ENCODE results near the gene ADGRG6.

ADGRG6 gene

GRCh38 chr6:142395266-142395665, 93.5 kb downstream of the ADGRG6 start:
- H3K27ac ChIP-seq (ENCODE audit: low read length), result no peak overlapping the region
- H3K9me3 ChIP-seq (replicated peaks; ENCODE audit: insufficient read depth, low read length), result no peaks in the 10 kb centered on the region
- H3K4me1 ChIP-seq (ENCODE audit: low read length), result peaks cover 4% of the 10 kb centered on the region; the same call in 1 of the 2 replicates
- no peaks in the 10 kb centered on the region for H3K79me2 ChIP-seq (ENCODE audit: low read length)
- H3K9me2 ChIP-seq (replicated peaks; ENCODE audit: insufficient read depth, low read length), result no peaks in the 10 kb centered on the region
- H2AFZ ChIP-seq (ENCODE audit: low read length), result no peak overlapping the region
- no peak overlapping the region for H3K9ac ChIP-seq (ENCODE audit: low read length)
- H3K27me3 ChIP-seq (replicated peaks; ENCODE audit: insufficient read depth, low read length), result no peaks in the 10 kb centered on the region
- H3K4me3 ChIP-seq (ENCODE audit: low read length), result no peak overlapping the region
- H4K20me1 ChIP-seq (ENCODE audit: insufficient read depth, low read length), result no peaks in the 10 kb centered on the region
- no peaks in the 10 kb centered on the region for H3K36me3 ChIP-seq (replicated peaks; ENCODE audit: insufficient read depth, low read length)
- H3K4me2 ChIP-seq (ENCODE audit: low read depth, low read length), result peak overlapping the region; percentile 22; the same call in 1 of the 2 replicates
- H3F3A ChIP-seq (ENCODE audit: insufficient read depth, low read length), result peaks cover 10% of the 10 kb centered on the region
- DNase-seq, result no peak
- TF ChIP-seq EZH2phosphoT487 (IDR thresholded peaks at IDR 0.05; ENCODE audit: low read length) (no peak), EZH2 (optimal IDR thresholded peaks at IDR 0.05; ENCODE audit: low read depth, low read length) (no peak), CTCF (IDR thresholded peaks at IDR 0.05; ENCODE audit: low read length) (no peak)

GRCh38 chr6:142395768-142396231, 94.0 kb downstream of the ADGRG6 start:
- peaks cover 4% of the 10 kb centered on the region; the same call in 1 of the 2 replicates for H3K4me1 ChIP-seq (ENCODE audit: low read length)
- no peak overlapping the region for H3K9ac ChIP-seq (ENCODE audit: low read length)
- no peak overlapping the region for H3K4me3 ChIP-seq (ENCODE audit: low read length)
- H3K27me3 ChIP-seq (replicated peaks; ENCODE audit: insufficient read depth, low read length), result no peaks in the 10 kb centered on the region
- H3K79me2 ChIP-seq (ENCODE audit: low read length), result no peaks in the 10 kb centered on the region
- H3K27ac ChIP-seq (ENCODE audit: low read length), result no peak overlapping the region
- H3K36me3 ChIP-seq (replicated peaks; ENCODE audit: insufficient read depth, low read length), result no peaks in the 10 kb centered on the region
- H3K9me3 ChIP-seq (replicated peaks; ENCODE audit: insufficient read depth, low read length), result no peaks in the 10 kb centered on the region
- no peaks in the 10 kb centered on the region for H3K9me2 ChIP-seq (replicated peaks; ENCODE audit: insufficient read depth, low read length)
- no peak overlapping the region for H2AFZ ChIP-seq (ENCODE audit: low read length)
- peaks cover 10% of the 10 kb centered on the region for H3F3A ChIP-seq (ENCODE audit: insufficient read depth, low read length)
- peak overlapping the region; percentile 22; the same call in 1 of the 2 replicates for H3K4me2 ChIP-seq (ENCODE audit: low read depth, low read length)
- no peaks in the 10 kb centered on the region for H4K20me1 ChIP-seq (ENCODE audit: insufficient read depth, low read length)
- TF ChIP-seq EZH2phosphoT487 (IDR thresholded peaks at IDR 0.05; ENCODE audit: low read length) (no peak), EZH2 (optimal IDR thresholded peaks at IDR 0.05; ENCODE audit: low read depth, low read length) (no peak), CTCF (IDR thresholded peaks at IDR 0.05; ENCODE audit: low read length) (no peak)
- DNase-seq, result peak; percentile 64

DNA sequence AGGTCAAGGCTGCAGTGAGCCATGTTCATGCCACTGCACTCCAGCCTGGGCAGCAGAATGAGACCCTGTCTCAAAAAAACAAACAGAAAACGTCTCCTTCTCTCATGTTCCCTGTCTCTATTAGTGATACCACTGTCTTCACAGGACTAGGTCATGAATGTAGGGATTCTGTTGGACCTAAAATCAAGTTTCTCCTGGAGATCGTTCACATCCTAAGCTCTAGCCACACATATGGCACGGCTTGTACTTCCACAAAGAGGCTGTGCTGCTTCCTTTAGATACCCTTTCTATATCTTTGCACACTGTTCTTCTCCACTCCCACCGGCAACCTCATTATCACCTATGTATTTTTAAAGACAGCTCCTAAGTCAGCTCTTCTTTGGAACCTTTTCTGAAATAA, 96.5 kb downstream of the ADGRG6 start:
- Histone ChIP-seq H3K4me1 (ENCODE audit: low read length) (peaks cover 4% of the 10 kb centered on the region; the same call in 1 of the 2 replicates), H3K9me3 (replicated peaks; ENCODE audit: insufficient read depth, low read length) (no peaks in the 10 kb centered on the region), H3K27me3 (replicated peaks; ENCODE audit: insufficient read depth, low read length) (no peaks in the 10 kb centered on the region), H2AFZ (ENCODE audit: low read length) (no peak overlapping the region), H3K4me2 (ENCODE audit: low read depth, low read length) (no peak overlapping the region), H3K9me2 (replicated peaks; ENCODE audit: insufficient read depth, low read length) (no peaks in the 10 kb centered on the region), H3K36me3 (replicated peaks; ENCODE audit: insufficient read depth, low read length) (no peaks in the 10 kb centered on the region), H4K20me1 (ENCODE audit: insufficient read depth, low read length) (no peaks in the 10 kb centered on the region), H3K9ac (ENCODE audit: low read length) (no peak overlapping the region), H3K79me2 (ENCODE audit: low read length) (no peaks in the 10 kb centered on the region), H3K4me3 (ENCODE audit: low read length) (no peak overlapping the region), H3F3A (ENCODE audit: insufficient read depth, low read length) (peaks cover 10% of the 10 kb centered on the region), H3K27ac (ENCODE audit: low read length) (no peak overlapping the region)
- DNase-seq, result no peak
- no peak for TF ChIP-seq CTCF (IDR thresholded peaks at IDR 0.05; ENCODE audit: low read length)
- TF ChIP-seq EZH2phosphoT487 (IDR thresholded peaks at IDR 0.05; ENCODE audit: low read length), result no peak
- TF ChIP-seq EZH2 (optimal IDR thresholded peaks at IDR 0.05; ENCODE audit: low read depth, low read length), result no peak

All from MM.1S (cell line).